ENCODE measurements around the gene PLEKHA3. TPM values are rescaled to one million over a fixed set of nuclear protein-coding genes. Genes with fewer than 3 reads are reported as not detected.

The PLEKHA3 gene
- total RNA-seq, 1 experiment from 2014 or later, result 26.8 TPM

- TF ChIP-seq ZBTB33 (IDR thresholded peaks at IDR 0.05; ENCODE audit: extremely low read depth, insufficient replicate concordance, low read length), result no peak
- no peak for TF ChIP-seq JUND (IDR thresholded peaks at IDR 0.05)
- no peak for TF ChIP-seq CTCF (IDR thresholded peaks at IDR 0.05 in 2 of 3, conservative IDR thresholded peaks at IDR 0.05 in 1 of 3; ENCODE audit: borderline replicate concordance in 1 of 3, insufficient read depth in 1 of 3, low read depth in 2 of 3, low read length in 2 of 3)
Measured at GRCh38 chr2:178484245-178485041, 4.2 kb downstream of the PLEKHA3 start (continued).

GRCh38 chr2:178485356-178485755, 5.1 kb downstream of the PLEKHA3 start:
- POLR2A ChIA-PET, result no interaction called here
- peaks cover 49% of the 10 kb centered on the region for H3K79me2 ChIP-seq (ENCODE audit: insufficient read depth, low read length)

More at GRCh38 chr2:178485356-178485755, 5.1 kb downstream of the PLEKHA3 start:
- H3K4me2 ChIP-seq (ENCODE audit: low read length), result no peak overlapping the region
- peaks cover 0 to 4% of the 10 kb centered on the region in 2 experiments; a peak in 1 of 4 replicates for H3K36me3 ChIP-seq (ENCODE audit: control insufficient read depth in 1 of 2, insufficient read depth in 2 of 2, low read length in 2 of 2)
- TF ChIP-seq YY1 (IDR thresholded peaks at IDR 0.05; ENCODE audit: extremely low read depth, insufficient replicate concordance, low read depth, low read length) (no peak), FOSL1 (IDR thresholded peaks at IDR 0.05; ENCODE audit: low read depth) (no peak), ZNF274 (IDR thresholded peaks at IDR 0.05; ENCODE audit: low read depth, low read length) (no peak), RAD21 (IDR thresholded peaks at IDR 0.05; ENCODE audit: low read depth) (no peak), EZH2 (IDR thresholded peaks at IDR 0.05) (no peak), EGR1 (IDR thresholded peaks at IDR 0.05; ENCODE audit: low read depth) (no peak), SRF (IDR thresholded peaks at IDR 0.05; ENCODE audit: low read depth) (no peak), ELF1 (IDR thresholded peaks at IDR 0.05; ENCODE audit: borderline replicate concordance, low read depth) (no peak), JUND (IDR thresholded peaks at IDR 0.05) (no peak), CTCF (IDR thresholded peaks at IDR 0.05 in 2 of 3, conservative IDR thresholded peaks at IDR 0.05 in 1 of 3; ENCODE audit: borderline replicate concordance in 1 of 3, insufficient read depth in 1 of 3, low read depth in 2 of 3, low read length in 2 of 3) (no peak), SP1 (IDR thresholded peaks at IDR 0.05; ENCODE audit: low read depth) (no peak), CEBPB (IDR thresholded peaks at IDR 0.05; ENCODE audit: low read depth) (no peak), EZH2phosphoT487 (IDR thresholded peaks at IDR 0.05; ENCODE audit: borderline replicate concordance) (no peak)
- H3K27ac ChIP-seq (ENCODE audit: low read depth, low read length), result no peak overlapping the region
- intact Hi-C loops (cut with micrococcal nuclease), result no loop called here
- no peak overlapping the region for H3K4me3 ChIP-seq (replicated peaks in 1 of 2; ENCODE audit: low read depth in 1 of 2, low read length in 2 of 2)
- ATAC-seq (no peak), DNase-seq (ENCODE audit: low read depth, low spot score) (no peak)
- no peaks in the 10 kb centered on the region; the same call in 1 of the 2 replicates for H4K20me1 ChIP-seq (ENCODE audit: insufficient read depth)
- H3K27me3 ChIP-seq (ENCODE audit: insufficient read depth, low read length), result no peaks in the 10 kb centered on the region
- BruUV-seq (replicated peaks), result no TSS peak
- no peak overlapping the region for H3K9ac ChIP-seq (ENCODE audit: low read length)
- no peaks in the 10 kb centered on the region for H3K9me2 ChIP-seq (ENCODE audit: insufficient read depth)
- ChIA-PET RAD21 (ENCODE audit: low non-redundant PET in 1 of 2, low total read pairs in 2 of 2, uncharacterized antibody in 2 of 2, unreplicated experiment in 2 of 2) (no interaction called here), CTCF (no interaction called here)
- peaks cover 5 to 9% of the 10 kb centered on the region in 2 experiments; a peak in 3 of 4 replicates for H3K4me1 ChIP-seq (ENCODE audit: control insufficient read depth in 1 of 2, insufficient read depth in 2 of 2, low read length in 2 of 2)
- no peak overlapping the region for H2AFZ ChIP-seq (ENCODE audit: low read depth, low read length, poor library complexity, severe bottlenecking)
- no peaks in the 10 kb centered on the region for H3K9me3 ChIP-seq (ENCODE audit: control insufficient read depth in 1 of 2, insufficient read depth in 1 of 2, low read depth in 1 of 2, low read length in 2 of 2)
